Nucleus accumbens (tissue), 56 donors: ENCODE results near the gene TWNK.

ENCODE experiments used
- DNase-seq, 56 donors: peaks; one replicate each; lab custom pipeline; 2025; lab: John Stamatoyannopoulos, UW

Gene TWNK

DNA sequence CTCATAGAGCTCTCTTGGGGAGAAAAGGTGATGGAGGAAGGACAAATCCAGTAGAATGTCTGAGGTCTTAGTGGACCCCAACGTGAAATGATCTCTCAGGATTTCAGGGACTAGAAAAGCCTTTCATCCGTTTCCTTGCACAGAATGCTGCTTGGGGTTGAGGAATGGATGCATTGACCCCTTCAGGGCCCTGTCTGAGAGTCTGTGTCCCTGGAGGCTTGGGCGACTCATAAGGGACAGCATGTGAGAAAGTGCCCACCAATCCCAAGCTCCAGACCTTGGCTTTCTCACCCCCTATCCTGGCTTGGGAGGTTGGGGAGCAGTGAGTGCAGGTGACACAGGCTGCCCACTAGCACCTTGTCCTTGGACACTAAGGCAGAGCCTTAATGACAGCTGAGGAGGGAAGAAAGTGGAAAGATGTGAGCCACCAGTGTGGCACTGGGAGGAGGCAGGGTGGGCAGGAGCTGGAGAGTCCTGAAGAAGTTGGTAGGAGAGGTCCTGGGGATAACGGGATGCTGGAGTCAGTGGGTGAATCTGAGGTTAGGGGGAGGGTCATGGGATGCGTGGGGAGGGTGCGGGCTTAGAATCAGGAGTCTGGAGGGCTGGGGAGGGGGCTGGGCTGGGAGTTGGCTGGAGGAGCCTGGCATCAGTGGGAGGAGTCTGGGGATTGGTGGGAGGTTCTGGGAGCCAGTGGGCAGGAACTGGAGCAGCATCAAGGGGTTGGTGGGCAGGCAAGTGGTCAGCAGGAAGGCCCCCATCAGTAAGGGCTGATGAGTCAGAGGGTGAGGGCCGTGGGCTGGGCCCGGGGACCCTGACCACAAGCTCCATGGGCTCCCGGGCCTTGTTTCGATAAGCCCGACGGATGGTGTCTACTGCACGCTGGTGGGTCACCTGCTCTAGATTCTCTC is 20.8 kb downstream of the TWNK start:
- DNase-seq, result peak in 41 of 56 donors; percentile 20 to 81 (median 59)

DNA sequence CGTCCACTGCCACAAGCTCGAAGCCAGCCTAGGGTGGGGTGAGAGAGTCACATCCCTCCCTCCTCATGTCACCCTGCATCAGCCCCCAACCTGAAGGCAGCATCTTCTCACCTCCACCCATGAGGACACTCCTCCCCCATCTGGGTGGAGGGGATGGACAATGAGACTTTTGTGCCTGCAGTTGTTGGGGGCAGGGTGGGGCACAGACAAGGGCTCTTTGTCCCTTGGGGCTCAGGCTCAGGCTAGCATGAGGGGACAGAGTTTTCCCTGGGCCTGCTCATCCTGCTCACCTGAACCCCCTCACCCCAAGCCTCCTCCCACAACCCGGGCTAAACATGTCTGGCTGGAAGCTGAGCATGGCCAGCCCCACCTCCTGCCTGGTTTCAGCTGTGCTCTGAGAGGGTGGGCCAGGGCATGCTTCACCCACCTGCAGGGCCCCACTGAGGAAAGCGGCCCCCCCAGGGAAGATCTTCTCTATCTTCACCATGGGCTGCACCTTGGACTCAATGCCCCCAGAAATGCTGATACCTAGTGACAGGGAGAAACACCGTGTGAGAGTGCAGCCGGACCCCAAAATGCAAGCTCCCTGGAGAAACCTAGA is 21.6 kb downstream of the TWNK start:
- DNase-seq, result peak in 50 of 56 donors; percentile 24 to 88 (median 73)

- no peak for DNase-seq
These were observed 23.0 kb downstream of the TWNK start for GRCh38 chr10:101010329-101010728.

GRCh38 chr10:101011517-101012423 is 24.4 kb downstream of the TWNK start:
- DNase-seq, result peak in 6 of 56 donors; percentile 15 to 48 (median 35)

DNA sequence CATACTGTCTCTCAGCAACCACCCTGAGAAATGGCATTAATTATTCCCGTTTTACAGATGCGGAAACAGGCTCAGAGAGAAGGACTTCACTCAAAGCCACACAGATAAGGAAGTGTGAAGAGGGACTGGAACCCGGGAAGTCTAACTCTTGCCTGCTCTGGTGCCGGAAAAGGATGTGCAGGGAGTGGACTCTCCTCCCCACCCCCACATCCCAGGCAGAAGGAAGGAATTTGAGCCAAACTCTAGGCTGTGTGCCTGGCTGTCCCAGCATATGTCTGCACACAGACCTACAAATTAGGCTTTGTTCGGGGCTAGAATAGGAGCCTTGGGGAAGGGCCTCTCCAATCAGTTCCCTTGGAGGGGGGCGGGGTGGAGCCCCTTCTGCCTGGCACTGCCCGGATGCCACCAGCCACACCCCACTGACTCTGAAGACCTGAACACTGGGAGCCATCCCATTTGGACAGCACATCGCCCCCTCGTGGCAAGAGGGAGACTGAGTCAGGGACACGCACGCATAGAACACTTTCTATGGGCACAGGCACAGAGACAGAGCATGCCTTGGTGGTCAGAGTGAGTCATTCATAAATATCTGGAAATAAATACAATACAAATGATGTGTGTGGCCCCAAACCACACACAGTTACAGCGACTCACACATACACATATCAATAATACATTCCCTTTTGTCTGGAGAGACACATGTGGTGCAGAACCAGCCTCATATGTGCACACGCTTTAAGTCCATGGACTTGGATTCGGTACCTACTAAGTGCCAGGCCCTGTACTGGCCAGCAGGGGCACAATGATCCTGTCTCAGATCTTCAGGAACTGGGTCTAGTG is 25.4 kb downstream of the TWNK start:
- peak; percentile 16 to 98 (median 88) for DNase-seq

DNA sequence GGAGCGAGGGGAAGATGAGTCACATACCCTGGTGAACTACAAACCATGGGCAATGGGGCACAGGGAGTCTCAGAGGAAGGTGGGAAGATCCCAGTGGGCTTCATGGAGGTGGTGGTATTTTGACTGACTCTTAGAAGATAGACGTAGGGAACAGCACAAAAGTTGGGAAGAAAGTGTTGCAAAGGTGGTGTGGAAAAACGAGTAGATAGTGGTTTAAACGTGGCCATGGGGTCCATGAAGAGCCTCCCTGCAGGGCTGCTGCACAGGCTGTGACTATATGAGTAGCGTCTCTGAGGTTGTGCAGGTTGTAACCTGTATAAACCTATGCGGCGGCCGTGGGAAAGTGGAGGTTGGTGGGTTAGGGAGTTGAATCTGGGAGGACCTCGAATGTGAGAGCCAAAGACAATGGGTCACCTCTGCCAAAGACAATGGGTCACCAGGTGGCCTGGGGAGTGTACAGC is 26.1 kb downstream of the TWNK start:
- DNase-seq, result no peak

GRCh38 chr10:101014230-101014884 is 27.0 kb downstream of the TWNK start:
- DNase-seq, result peak in 50 of 56 donors; percentile 21 to 92 (median 70)

- peak in 19 of 56 donors; percentile 14 to 62 (median 33) for DNase-seq
These were observed 27.7 kb downstream of the TWNK start for GRCh38 chr10:101014966-101015581.

GRCh38 chr10:101015582-101015973 is 28.2 kb downstream of the TWNK start:
- DNase-seq, result peak in 4 of 56 donors; percentile 24 to 51 (median 37)

GRCh38 chr10:101016814-101017213 is 29.5 kb downstream of the TWNK start:
- no peak for DNase-seq

DNA sequence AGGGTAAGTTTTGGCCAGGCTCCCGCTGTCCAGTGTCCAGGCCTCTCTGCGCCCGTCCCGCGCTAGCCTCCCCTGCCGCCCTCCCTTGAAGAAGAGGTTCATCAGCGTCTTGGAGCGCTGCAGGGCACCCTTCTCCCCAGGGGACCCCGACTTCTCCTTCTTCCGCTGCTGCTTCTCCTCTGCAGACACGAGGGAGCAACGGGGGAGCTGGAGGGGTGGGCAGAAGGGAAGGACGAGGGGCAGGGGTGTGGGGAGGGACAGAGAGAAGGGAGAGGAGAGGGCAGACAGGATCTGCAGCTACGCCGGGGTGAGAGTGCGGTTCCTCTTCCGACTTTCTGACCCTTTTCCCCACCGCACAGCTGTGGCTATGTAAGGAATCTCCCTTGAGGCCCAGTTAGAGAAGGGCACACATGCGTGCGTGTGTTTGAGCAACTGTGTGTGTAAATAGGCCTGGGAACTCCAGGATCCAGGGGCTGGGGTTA is 30.8 kb downstream of the TWNK start:
- no peak for DNase-seq

DNA sequence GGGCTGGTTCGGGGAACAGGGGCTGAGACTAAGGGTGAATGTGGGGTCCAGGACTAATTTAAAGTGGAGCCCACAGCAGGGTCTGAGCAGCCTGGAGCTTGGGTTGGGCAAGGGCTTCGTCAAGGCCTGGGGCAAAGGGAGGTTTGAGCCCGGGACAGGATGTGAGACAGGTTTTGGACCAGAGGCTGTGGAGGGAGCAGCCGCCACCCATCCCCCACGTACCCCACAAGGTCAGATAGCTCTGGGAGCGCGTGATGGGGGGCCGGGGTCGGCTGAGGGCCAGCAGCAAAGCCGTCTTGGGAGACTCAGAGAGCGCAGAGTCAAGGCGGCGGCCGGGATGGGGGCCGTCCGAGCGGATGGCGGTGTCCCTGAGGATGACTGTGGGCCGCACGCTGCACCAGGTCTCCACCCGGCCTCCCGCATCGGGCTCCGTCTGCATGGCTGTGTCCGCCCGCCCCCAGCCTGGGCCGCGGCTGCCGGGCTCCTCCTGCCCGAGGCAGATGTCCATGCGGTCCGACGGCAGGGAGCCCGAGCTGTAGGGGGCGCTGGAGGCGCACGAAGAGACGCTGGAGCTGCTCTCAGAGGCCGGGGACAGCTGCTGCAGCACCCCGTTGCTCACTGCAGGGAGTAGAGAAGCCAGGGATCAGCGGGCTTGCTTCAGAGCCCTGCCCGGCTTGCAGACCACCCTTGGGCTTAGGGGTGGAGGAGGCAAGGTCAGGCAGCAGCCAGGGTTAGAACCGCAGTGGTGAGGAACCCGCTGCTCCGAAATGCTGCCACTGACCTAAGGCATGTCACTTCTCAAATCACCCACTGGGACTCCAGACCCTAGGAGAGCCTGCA is 31.5 kb downstream of the TWNK start:
- DNase-seq, result peak in 50 of 56 donors; percentile 21 to 89 (median 66)

- DNase-seq, result no peak
These were observed 32.0 kb downstream of the TWNK start for GRCh38 chr10:101019440-101019703.

- DNase-seq, result no peak
These were observed 33.2 kb downstream of the TWNK start for GRCh38 chr10:101020427-101021075.

DNA sequence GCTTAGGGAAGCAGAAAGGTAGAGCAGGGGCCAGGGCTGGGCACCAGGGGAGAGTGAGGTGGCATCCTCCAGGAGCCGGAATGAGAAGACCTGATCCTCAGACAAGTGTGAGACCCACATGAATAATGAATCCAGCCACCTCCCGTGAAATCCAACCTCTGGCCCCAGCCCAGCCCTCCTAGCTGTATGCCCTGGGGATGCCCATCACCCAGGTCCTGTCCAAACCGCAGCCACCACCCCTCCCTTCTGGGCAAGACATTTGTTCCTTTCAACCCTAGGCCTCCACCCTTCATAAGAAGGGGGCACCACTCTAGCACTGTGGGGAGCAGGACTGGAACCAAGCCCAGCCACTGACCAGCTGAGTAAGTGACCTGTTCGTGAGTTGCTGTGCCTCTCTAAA is 33.9 kb downstream of the TWNK start:
- no peak for DNase-seq

GRCh38 chr10:101021692-101022251 is 34.4 kb downstream of the TWNK start:
- no peak for DNase-seq
